Stimulated activated CD4-positive, alpha-beta T cell treated with anti-CD3 and anti-CD28 coated beads, Interleukin-15, amount 100 ng/mL, for 48 hours (primary cell): Measurements from ENCODE around the gene CRMP1.
"Not testable (repeated sequence)": the region's sequence is repeated elsewhere in the genome, so short reads cannot be mapped to it uniquely, and the experiment has no call there.

Experiments used
- DNase-seq, 2 donors: peaks; one replicate each; pipeline ENCODE4 v3.0.0-alpha.2; 2020; ENCODE audit warnings: low read depth in 2 of 2

CRMP1 gene

DNA sequence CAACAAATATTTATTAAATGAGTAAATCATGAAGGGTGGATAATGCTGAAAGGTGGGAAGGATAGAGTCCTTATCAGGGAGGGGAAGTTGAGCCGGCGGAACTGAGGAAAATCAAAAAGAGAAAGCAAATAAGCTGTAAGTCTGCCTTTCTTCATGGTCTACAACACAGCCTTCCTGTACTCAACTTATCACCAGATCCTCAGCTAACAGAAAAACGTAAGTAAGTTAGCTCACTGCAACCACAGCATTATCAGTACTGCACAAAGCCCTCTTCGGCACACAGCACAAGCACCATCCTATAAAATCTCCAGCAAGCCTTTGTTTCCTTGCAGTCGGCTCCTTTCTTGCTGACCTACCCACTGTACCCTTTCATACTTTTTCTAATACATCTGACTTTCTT, 70.3 kb downstream of the CRMP1 start:
- no peak for DNase-seq

DNA sequence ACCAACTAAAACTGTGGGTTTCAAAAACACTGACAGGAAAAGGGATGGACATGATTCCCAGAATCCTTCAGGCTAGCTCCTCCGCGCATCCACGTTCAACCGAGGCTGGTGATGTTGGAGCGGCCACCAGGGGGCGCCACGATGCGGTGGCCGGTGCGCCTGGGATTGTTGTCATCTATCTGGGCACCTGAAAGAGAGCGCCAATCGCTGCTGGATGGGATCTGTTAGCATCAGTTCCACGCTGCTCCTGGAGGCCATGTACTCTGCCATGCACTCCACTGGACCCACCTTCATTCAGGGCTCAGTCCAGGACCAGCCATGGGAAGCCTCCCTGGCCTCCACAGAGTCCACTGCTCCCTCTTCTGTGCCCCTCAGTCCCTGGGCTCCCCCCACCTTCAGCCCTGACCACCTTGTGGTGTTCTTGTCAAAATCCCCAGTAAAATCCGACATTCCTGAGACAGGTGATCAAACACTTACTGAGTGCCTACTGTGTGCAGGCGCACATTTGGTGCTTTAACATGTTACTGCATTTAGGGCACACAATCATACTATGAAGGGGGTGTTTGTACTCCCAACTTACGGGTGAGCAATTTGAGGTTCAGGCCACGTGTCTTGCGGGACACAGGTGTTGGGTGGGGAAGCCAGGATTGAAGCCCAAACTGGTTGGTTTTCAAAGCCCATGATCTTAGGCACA, 71.1 kb downstream of the CRMP1 start:
- no peak for DNase-seq

DNA sequence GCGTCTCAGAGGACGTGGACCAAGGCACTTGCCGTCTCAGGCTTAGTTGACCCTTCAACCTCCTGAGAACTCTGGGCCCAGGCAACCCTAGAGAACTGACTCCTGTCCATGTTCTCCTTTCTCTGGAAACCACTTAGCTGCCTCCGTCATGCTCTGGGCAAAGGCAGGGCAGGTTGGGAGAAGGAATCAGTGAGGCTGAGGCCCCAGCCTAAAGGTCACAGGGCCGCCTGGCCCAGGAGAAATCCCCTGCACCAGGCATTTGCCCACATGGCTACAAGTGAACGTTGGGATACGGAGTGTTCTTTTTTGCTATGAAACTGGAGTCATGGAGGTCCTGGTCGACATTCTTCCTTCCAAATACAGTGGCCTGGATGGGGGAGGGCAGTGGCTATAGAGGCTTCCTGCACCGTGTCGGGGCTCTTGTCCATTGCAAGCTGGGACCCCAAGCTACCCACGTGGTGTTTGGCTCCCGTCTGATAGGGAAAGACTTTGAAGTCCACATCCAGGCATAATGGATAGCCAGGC, 76.0 kb downstream of the CRMP1 start:
- no peak for DNase-seq

DNA sequence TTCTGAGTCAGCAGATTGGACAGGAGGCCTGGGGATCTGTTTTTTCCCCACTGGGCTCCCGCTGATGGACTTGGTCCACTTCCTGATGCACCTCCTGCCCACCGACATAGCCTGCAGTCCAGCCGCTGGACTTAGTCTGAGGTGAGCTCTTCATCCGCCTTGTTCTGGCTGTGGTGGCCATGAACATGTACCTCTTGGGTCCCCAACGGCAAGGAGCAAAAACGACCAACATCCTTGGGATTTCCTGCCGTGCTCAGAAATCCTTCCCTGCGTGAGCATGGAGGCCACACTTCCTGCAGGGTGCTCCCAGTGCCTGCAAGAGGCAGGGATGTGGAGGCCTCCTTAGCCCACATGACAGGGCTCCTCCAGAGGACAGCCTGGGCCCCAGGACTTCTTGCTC, 76.8 kb downstream of the CRMP1 start:
- no peak for DNase-seq

DNA sequence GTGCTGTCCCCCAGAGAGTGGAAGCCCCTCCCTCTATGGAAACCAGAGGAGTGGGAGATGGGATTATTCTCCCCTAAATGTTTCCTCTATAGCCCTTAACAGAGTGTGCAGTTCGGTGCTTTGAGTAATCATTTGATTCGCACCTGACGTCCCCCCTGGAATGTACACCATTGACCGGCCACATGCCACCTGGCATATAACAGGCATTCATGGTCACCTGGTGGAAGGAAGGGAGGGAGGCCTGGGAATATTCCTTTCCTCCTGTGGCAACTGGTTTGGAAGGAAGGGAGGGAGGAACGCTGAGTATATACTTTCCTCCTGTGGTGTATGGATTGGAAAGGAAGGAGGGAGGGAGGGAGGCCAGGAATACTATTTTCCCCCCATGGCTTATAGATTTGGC, 77.2 kb downstream of the CRMP1 start:
- no peak for DNase-seq

DNA sequence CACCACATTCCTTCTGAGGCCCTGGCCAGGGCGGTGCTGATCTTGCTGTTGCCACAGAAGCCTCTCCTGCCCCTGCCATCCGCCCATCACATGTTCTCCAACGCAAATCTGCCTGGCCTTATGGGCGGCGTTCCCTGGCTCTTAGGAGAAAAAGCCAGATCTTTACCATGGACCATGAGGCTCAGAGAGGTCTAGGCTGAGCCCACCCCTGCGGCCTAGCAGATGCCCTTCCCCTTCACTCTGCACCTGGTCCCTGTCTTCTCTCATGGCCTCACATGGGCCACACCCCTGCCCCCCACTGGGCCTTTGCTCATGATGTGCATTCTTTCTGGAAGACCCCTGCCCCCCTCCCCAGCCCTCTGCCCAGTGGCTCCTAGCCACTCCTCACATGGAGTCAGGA, 78.5 kb downstream of the CRMP1 start:
- DNase-seq = no peak

DNA sequence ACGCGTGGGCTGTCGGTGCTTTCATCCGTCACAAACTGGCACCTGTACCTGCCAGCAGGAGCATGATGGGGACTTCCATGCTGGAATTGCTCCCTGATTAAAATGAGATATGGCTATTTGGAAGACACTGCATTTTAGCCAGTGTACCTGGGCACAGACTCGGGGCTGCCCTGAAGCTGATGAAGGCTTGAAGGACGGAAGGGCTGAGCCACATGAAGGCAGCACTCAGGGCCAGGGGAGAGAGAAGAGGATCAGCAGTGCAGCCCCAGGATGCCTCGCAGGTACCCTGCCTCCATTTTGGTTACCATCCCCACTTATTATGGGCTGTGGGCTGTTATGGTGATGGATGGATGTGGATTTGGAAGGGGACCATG, 79.0 kb downstream of the CRMP1 start:
- no peak for DNase-seq

DNA sequence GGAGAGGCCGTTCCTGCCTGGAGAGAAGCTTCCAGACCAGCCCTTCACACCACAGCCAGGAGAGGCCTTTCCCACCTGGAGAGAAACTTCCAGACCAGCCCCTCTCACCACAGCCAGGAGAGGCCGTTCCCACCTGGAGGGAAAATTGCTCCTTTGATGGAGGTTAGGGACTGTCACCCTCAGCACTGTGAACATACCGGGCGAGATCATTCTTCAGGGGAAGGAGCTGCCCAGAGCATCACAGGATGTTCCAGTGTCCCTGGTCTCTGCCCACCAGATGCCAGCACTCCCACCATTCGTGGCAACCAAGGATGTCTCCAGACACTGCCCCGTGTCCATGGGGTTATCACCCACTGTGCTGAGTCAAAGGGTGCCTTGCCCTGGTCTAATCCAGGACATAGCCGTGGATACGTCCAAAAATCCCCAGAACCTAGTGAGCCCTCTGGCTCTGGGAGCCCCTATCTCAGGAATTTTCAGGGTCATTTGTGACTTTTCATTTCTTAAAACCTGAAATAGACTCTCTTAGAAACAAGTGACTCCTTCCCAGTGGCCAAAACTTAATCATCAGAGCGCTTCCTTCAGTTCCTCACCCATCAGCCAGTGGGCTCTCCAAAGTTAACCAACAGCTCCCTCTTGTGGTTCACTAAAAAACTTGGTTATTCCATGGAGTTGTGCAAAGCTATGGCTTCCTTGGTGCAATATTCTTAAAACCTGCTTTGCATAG, 80.2 kb downstream of the CRMP1 start:
- no peak for DNase-seq

DNA sequence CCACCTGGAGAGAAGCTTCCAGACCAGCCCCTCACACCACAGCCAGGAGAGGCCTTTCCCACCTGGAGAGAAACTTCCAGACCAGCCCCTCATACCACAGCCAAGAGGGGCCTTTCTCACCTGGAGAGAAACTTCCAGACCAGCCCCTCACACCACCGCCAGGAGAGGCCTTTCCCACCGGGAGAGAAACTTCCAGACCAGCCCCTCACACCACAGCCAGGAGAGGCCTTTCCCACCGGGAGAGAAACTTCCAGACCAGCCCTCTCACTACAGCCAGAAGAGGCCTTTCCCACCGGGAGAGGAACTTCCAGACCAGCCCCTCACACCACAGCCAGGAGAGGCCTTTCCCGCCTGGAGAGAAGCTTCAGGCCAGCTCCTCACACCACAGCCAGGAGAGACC, 80.8 kb downstream of the CRMP1 start:
- DNase-seq = not testable (repeated sequence)

DNA sequence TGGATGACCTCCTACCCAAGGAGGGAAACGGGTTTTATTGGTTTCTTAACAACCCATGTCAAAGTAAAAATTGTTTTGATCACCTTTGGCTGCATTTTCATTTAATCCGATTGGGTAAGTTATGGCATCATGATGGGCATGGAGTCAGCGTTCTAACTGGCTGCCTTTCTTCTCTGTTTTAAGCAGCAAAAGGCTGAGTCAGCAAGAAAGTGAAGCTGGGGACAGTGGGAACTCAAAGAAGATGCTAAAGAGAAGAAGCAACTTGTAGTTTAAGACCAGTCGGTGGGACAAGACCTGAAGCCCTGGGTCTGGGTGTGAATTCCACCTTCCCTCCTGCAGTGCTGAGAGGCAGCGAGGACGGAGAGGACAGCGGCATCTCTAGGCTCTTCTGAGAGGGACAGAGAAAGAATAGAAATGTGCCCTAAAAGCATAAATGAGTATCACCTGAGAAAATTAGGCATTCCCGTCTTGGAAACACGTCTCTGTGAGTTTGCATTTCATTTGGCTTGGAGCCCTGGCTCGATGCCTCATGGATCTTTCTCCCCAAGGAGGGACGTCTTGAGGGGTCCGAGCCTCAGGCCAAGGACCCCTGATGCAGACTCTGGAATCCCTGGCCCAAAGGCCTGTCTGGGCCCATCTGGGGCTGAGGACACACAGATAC, 82.0 kb downstream of the CRMP1 start:
- DNase-seq = no peak

DNA sequence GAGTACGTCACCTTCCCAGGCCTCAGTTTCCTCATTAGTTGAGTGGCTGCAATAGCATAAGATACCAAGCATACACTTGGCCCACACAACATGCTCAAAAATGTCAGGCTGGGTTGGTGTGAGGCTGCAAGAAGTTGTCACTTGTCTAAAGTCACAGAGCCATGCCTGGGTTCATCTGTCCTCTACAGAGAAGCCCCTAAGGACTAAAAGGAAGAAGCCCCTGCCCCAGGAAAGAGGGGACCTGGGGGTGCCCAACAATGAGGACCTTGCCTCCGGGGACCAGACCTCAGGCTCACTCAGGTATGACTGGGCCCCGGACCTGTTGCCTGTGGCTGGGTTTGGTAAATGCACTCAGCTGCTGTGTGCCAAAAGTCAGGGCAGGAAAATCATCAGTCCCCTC, 82.7 kb downstream of the CRMP1 start:
- no peak for DNase-seq

DNA sequence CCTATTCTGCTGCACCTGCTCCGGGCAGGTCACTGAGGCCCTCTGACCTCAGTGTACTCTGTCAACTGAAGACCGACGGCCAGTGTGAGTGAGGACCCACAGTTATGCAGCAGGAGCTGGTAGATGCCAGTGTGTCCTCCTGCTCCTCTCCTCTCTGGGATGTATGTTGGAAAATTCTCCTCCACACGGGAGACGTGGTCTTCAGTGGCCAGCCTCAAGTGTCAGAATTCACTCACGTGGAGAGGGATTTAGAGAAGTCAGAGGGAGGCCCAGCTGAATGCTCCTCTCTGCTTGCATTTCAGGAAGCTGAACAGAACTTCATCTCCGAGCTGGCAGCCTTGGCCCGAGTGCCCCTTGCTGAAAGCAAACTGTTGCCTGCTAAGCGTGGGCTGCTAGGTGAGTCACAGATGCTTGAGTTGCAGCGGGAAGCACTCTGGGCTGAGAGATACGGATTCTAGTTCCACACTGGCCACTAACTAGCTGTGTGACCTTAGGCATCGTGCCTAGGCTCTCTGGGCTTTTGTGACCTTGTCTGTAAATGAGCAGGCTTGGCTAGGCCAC, 83.6 kb downstream of the CRMP1 start:
- no peak for DNase-seq

DNA sequence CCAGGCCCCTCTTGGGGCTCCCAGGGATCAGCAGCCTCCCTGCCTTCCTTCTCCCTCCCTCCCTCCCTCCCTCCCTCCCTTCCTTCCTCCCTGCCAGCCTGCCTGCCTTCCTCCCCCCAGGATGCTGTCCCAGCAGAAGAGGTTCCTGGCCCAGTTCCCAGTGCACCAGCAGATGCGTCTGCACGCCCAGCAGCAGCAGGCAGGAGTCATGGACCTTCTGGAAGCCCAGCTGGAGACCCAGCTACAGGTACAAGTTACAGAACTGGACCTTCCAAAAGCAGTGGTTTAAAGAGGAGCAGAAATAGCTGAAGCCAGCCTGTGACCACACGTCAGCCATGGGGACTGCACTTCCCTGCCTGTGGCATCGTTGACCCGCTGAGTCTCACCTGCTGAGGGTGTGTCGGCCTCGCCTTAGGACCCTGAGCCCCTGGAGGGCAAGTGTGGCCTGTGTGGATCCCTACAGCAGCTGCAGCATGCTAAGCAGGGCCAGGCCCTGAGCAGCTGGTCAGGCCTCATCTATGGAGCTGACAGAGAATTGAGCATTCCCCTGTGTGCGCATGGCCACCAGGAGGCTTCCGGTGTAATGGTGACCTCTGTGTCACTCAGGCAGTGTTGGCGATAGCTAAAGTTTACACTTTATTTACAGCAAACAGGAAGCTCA, 84.7 kb downstream of the CRMP1 start:
- no peak for DNase-seq

DNA sequence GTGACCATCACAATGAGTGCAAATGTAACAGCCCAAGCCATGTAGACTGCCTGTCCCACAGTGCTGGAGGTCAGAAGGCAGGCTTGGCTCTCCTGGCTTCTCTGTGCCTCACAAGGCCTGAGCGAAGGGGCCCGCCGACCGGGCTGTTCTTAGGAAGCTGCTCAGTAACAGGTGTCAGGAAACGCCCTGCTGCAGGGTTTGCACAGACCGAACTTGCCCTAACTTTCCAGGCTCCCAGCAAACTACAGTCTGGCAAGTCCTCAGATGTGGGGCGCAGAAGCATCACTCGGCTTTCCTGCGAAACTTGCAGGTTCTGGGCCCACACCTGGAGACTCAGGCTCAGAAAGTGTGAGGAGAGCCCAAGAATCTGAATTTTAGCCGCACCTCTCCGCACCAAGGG, 87.6 kb downstream of the CRMP1 start:
- no peak for DNase-seq

DNA sequence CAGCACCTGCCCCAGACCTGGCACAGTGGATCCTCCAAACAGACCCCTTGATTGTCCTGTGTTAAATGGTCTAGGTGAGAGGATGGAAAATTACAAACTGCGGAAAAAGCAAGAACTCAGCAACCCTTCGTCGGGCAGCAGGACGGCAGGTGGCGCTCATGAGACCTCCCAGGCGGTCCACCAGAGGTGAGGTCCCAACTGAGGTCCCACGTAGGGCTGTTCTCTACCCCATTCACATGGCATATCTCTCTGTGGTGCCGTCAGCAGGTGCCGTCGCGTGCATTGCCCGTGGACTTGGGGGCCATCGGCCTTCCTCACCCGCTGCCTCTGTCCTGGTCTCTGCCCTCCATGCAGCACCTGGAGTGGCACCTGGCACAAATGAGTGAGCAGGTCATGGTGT, 88.2 kb downstream of the CRMP1 start:
- no peak for DNase-seq

DNA sequence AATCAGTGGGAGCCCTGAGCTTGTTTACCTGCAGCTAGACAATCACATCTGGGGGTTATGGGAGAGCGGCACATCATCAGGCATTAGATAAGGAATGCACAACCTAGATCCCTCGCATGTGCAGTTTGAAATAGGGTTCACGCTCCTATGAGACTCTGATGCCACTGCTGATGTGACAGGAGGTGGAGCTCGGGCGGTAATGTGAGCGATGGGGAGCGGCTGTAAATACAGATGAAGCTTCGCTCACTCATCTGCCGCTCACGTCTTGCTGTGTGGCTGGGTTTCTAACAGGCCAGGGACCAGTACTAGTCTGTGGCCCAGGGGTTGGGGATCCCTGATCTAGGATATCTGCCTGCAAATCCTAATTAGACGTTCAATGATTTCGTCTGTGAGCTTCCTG, 90.3 kb downstream of the CRMP1 start:
- no peak for DNase-seq

DNA sequence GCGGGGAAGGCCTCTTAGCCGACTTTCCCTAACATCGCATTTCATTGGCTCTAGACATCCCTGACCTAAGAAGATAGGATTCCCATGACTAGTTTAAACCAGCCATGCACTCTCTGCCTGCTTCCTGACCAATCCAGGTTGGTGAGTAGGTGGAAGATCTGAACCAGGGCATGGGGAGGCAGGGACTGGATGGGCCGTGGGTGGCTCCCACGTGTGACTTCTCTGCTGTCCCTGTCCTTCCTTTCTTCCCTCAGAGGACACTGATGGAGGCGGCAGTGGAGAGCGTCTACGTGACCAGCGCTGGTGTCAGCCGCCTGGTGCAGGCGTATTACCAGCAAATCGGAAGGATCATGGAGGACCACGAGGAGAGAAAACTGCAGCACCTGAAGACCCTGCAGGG, 91.2 kb downstream of the CRMP1 start:
- no peak for DNase-seq

DNA sequence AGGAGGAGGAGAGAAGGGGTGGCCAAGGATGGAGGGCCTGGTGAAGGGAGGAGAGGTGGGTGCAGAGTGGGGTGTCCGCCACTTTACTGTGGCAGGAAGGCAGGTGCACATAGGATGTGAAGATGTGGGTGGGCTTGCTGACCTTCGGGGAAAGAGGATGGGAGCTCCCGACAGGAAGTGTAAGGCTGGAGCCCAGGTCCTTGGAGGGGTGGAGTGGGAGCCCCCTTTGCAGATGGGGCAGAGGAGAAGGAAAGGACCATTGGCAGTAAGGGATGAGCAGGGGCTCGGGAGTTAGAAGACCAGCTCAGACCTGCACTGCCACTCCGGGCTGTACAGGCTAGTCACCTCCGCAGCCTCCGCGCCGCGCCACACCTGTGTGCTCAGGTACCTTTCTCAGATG, 92.4 kb downstream of the CRMP1 start:
- no peak for DNase-seq

DNA sequence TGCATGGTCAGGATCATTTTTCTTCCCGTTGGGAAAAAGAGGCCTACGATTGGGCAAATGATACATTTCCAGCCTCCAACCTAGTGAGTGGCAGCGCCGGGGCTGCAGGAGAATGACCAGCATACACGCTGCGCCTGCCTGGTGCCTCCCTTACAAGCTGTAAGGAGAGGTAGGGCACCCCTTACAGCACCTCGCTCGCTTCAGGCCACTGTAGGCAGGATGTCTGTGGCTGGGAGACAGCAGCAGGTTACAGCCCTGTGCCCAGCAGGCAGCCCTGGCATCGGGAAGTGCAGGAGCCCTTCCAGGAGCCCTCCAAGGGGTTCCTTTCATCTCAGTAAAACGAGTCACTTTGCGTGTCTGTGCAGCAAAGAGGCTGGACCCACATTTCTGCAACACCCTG, 93.5 kb downstream of the CRMP1 start:
- DNase-seq = no peak

DNA sequence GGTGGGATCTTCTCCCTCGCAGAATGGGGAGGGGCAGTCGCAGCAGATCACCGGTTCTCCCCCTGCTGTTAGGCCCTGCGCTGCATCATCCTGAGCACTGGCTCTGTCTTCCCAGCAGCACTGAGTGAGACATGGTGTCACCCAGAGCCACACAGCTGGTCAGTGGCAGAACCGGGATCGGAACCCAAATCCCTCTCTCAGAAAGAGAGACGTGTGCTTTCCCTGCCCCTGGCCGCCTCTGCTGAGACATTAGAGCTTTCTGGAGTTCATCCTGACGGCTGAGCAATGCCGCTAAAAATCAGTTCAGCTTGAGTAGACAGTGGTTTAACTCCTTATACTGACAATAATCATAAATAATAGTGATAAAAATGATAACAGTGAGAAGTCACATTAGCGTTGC, 93.9 kb downstream of the CRMP1 start:
- no peak for DNase-seq

DNA sequence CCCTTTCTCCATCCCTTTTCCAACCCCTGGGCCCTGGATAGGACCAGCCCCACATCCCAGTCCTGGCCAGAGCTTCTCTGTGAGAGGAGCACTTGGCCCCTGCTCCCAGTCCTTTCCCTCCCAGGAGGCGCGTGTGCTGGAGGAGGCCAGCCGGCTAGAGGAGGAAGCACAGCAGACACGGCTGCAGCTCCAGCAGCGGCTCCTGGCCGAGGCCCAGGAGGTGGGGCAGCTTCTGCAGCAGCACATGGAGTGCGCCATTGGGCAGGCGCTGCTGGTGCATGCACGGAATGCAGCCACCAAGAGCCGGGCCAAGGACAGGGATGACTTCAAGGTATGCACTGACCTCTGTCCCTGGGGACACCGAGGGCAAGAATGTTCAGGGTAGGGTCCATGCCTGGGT, 94.4 kb downstream of the CRMP1 start:
- no peak for DNase-seq

DNA sequence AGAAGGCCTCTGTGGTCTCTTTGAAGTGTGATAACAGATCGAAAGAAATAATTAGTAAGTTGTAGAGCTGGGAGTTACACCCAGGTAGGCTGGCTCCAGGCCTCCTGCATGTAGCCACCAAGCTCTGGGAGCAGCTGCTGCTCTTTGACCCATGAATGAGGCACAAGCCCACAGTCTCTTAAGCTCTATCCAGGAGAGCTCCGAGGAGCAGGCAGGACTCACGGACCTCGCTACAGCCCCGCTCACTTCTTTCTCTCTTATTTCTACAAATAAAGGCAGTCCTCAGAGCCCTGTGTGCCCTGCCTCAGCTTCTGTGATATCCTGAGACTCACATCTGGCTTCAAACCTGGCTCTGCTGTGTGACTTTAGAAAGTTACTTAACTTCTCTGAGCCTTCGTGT, 95.0 kb downstream of the CRMP1 start:
- no peak for DNase-seq
